GM20431 (cell line): Measurements from ENCODE around the gene SLPI.

Source experiments
- in situ Hi-C: fragments of 300-500 bp; cut with MseI, MboI; formaldehyde crosslinking; loops from one replicate; pipeline ENCODE4 v1.15.0; 2020; ENCODE audit warnings: low sequenced_read_pairs; ENCODE audit not compliant: unreplicated experiment

SLPI gene

GRCh38 chr20:45282700-45283550 is 28.6 kb upstream of the SLPI start:
- in situ Hi-C loops, result loop anchor here (25.0 kb wide), 1 partner anchor 171 kb away; the partner anchor contains the start of genes KCNS1, WFDC12 and WFDC5

- in situ Hi-C loops, result loop anchor here (25.0 kb wide), 1 partner anchor 168 kb away; the partner anchor contains the start of genes KCNS1, WFDC12 and WFDC5
Measured at GRCh38 chr20:45279992-45280391, 25.6 kb upstream of the SLPI start.

- in situ Hi-C loops, result loop anchor here (25.0 kb wide), 1 partner anchor 163 kb away; the partner anchor contains the start of genes KCNS1, WFDC12 and WFDC5
Measured at GRCh38 chr20:45275338-45275737, 21.0 kb upstream of the SLPI start.

- in situ Hi-C loops, result no loop called here
Measured at GRCh38 chr20:45269754-45270270, 15.4 kb upstream of the SLPI start.

- in situ Hi-C loops, result no loop called here
Measured at GRCh38 chr20:45269056-45269455, 14.7 kb upstream of the SLPI start.

- in situ Hi-C loops, result no loop called here
Measured at GRCh38 chr20:45268531-45268930, 14.2 kb upstream of the SLPI start.

GRCh38 chr20:45266977-45267376 is 12.6 kb upstream of the SLPI start:
- in situ Hi-C loops, result no loop called here

- in situ Hi-C loops, result no loop called here
Measured at GRCh38 chr20:45263556-45264266, 9.3 kb upstream of the SLPI start.

- in situ Hi-C loops, result no loop called here
Measured at GRCh38 chr20:45258664-45259063, 4.3 kb upstream of the SLPI start.

- in situ Hi-C loops, result no loop called here
Measured at GRCh38 chr20:45258259-45258658, 3.9 kb upstream of the SLPI start.

GRCh38 chr20:45257711-45258110 is 3.3 kb upstream of the SLPI start:
- in situ Hi-C loops, result no loop called here

GRCh38 chr20:45257161-45257560 is 2.8 kb upstream of the SLPI start:
- in situ Hi-C loops, result no loop called here

- in situ Hi-C loops, result no loop called here
Measured at GRCh38 chr20:45253261-45253660, 1.1 kb downstream of the SLPI start.

GRCh38 chr20:45251884-45252560 is 2.3 kb downstream of the SLPI start:
- in situ Hi-C loops, result no loop called here

GRCh38 chr20:45248609-45249008 is 5.8 kb downstream of the SLPI start:
- in situ Hi-C loops, result no loop called here

- in situ Hi-C loops, result no loop called here
Measured at GRCh38 chr20:45247865-45248264, 6.5 kb downstream of the SLPI start.

- in situ Hi-C loops, result no loop called here
Measured at GRCh38 chr20:45246109-45246508, 8.3 kb downstream of the SLPI start.

GRCh38 chr20:45238139-45238538 is 16.2 kb downstream of the SLPI start:
- in situ Hi-C loops, result no loop called here

GRCh38 chr20:45235995-45236394 is 18.4 kb downstream of the SLPI start:
- in situ Hi-C loops, result no loop called here

- in situ Hi-C loops, result no loop called here
Measured at GRCh38 chr20:45230631-45231030, 23.7 kb downstream of the SLPI start.
